ENCODE results near the gene FCN1. TPM values are rescaled to one million over a fixed set of nuclear protein-coding genes. Genes with fewer than 3 reads are reported as not detected.

FCN1 gene
- total RNA-seq, 4 donors from 2014 or later: 0.46 to 3.4 (median 1.6) TPM

DNA sequence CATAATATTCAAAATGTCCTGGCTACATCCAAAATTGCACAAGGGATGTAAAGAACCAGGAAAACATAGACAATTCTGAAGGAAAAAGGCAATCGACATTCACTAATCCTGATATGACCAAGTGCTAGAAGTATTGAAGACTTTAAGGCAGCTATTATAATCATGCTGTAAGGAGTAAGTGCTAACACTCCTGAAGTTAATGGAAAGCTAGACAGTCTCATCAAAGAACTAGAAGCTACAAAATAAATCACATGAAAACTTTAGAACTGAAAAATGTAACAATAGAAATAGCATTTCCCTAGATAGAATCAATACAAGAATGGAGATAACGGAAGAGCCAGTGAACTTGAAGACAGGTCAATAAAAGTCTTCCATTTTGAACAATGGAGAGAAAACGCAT lies 18.5 kb downstream of the FCN1 start:
- H3K4me3 ChIP-seq: no peak overlapping the region
- no peaks in the 10 kb centered on the region for H3K36me3 ChIP-seq
- ATAC-seq (no peak), DNase-seq (no peak)
- H3K27me3 ChIP-seq: peaks cover 0 to 7% (median 0%) of the 10 kb centered on the region in 3 donors
- intact Hi-C loops (cut with DNase I; ENCODE audit: low total_unique reads): loop anchor here (10.0 kb wide), 1 partner anchor 94 kb away; no protein-coding TSS in a partner anchor
- H3K9me3 ChIP-seq: no peaks in the 10 kb centered on the region
- TF ChIP-seq POLR2A (IDR thresholded peaks at IDR 0.05): no peak
- TF ChIP-seq, protein P1, sequence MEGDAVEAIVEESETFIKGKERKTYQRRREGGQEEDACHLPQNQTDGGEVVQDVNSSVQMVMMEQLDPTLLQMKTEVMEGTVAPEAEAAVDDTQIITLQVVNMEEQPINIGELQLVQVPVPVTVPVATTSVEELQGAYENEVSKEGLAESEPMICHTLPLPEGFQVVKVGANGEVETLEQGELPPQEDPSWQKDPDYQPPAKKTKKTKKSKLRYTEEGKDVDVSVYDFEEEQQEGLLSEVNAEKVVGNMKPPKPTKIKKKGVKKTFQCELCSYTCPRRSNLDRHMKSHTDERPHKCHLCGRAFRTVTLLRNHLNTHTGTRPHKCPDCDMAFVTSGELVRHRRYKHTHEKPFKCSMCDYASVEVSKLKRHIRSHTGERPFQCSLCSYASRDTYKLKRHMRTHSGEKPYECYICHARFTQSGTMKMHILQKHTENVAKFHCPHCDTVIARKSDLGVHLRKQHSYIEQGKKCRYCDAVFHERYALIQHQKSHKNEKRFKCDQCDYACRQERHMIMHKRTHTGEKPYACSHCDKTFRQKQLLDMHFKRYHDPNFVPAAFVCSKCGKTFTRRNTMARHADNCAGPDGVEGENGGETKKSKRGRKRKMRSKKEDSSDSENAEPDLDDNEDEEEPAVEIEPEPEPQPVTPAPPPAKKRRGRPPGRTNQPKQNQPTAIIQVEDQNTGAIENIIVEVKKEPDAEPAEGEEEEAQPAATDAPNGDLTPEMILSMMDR (IDR thresholded peaks at IDR 0.05 in 4 of 5, conservative IDR thresholded peaks at IDR 0.05 in 1 of 5): no peak
- no peak overlapping the region for H3K27ac ChIP-seq
- in situ Hi-C loops (cut with MboI; ENCODE audit: low sequenced_read_pairs in 4 of 4): no loop called here
- H3K4me1 ChIP-seq: peaks cover 3 to 33% of the 10 kb centered on the region in 2 donors

DNA sequence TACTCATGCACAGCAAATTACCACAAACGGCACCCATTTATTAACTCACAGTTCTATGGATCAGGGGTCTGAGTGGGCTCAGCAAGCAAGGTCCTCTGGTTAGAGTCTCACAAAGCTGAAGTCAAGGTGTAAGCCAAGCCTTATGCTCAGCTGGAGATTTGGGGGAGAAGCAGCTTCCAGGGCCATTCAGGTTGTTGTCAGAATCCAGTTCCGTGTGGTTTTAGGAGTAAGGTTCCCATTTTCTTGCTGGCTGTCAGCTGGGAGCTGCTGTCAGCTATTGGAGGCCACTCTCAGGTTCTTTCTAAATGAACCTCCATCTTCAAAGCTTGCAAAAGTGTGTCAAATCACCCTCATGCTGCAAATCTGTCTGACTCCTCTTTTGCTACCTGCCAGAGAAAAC lies 19.4 kb downstream of the FCN1 start:
- Histone ChIP-seq H3K4me1 (peaks cover 3 to 35% of the 10 kb centered on the region in 2 donors), H3K27ac (peak overlapping the region; percentile 26 to 80 (median 64)), H3K4me3 (no peak overlapping the region), H3K36me3 (no peaks in the 10 kb centered on the region), H3K27me3 (peaks cover 0 to 1% (median 0%) of the 10 kb centered on the region in 3 donors), H3K9me3 (no peaks in the 10 kb centered on the region)
- intact Hi-C loops (cut with DNase I; ENCODE audit: low total_unique reads): loop anchor here (10.0 kb wide), 1 partner anchor 94 kb away; no protein-coding TSS in a partner anchor
- in situ Hi-C loops (cut with MboI; ENCODE audit: low sequenced_read_pairs in 4 of 4): no loop called here
- TF ChIP-seq, protein P1 (IDR thresholded peaks at IDR 0.05 in 4 of 5, conservative IDR thresholded peaks at IDR 0.05 in 1 of 5): no peak
- no peak for TF ChIP-seq POLR2A (IDR thresholded peaks at IDR 0.05)
- DNase-seq (no peak), ATAC-seq (no peak)

DNA sequence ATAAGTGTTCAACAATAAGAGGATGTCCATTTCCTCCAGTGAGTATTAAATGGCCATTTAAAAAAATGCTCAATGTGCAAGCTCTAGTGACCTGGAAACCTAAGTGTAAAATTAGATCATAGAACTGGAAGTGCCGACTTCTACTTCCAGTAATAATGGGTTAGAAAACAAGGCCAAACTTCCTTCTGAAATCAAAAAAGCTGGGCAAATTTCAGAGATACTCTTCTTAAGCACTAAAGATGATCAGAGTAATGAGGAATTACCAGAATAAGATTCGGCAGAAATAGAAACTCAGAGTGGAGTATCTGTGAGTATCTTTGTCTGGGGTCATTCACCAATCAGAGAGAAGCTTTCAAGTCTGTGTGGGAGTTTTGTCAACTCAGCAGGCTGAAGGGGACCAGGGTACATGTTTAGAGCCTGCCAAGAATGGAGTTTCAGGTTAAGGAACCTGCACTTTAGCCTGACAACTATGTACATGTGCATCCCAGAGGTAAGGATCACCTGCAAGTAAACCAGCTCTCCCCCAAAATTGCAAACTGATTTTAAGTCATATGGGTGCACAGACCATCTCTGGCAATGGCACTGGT lies 20.0 kb downstream of the FCN1 start:
- ATAC-seq (peak; percentile 32 to 43), DNase-seq (no peak)
- in situ Hi-C loops (cut with MboI; ENCODE audit: low sequenced_read_pairs in 4 of 4) (no loop called here), intact Hi-C loops (cut with DNase I; ENCODE audit: low total_unique reads) (loop anchor here (10.0 kb wide), 1 partner anchor 93 kb away; no protein-coding TSS in a partner anchor)
- Histone ChIP-seq H3K9me3 (no peaks in the 10 kb centered on the region), H3K4me3 (no peak overlapping the region), H3K27me3 (no peaks in the 10 kb centered on the region), H3K27ac (peak overlapping the region; percentile 26 to 83 (median 71)), H3K4me1 (peaks cover 3 to 35% of the 10 kb centered on the region in 2 donors), H3K36me3 (no peaks in the 10 kb centered on the region)
- no peak for TF ChIP-seq POLR2A (IDR thresholded peaks at IDR 0.05)
- TF ChIP-seq, protein P1 (IDR thresholded peaks at IDR 0.05 in 4 of 5, conservative IDR thresholded peaks at IDR 0.05 in 1 of 5): no peak

DNA sequence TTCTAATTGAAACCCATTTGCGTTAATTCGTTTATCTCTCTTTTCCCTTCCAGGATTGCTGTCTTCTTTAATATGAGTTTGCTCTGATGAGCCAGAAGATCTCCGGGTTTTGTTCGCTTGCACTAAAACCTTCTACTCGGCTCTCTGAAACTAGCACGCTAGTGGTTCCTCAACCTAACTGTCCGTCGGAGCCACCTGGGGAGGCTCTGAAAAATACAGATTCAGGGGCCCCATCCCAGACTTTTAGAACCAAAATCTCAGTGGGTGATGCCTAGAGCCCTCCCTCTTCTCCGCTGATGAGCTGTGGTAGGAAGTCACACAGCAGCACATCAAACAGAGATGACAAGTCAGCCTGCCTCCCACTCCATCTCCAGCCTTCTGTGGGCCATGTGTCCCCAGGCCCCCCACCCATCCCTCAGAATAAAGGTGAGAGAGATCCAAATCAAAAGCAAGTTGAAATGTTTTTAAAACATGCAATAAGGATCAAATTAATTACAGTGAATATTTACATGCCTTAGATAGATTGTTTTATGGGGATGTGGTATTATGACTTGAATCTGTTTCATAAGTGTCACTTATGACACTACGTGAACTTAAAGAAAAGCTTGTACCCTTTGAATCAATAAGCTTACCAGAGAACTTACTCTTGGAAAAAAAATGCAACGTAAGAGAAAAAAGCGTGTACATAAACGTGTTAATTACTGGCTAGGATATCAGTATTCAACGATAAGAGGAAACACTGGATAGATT lies 20.7 kb downstream of the FCN1 start:
- in situ Hi-C loops (cut with MboI; ENCODE audit: low sequenced_read_pairs in 4 of 4) (no loop called here), intact Hi-C loops (cut with DNase I; ENCODE audit: low total_unique reads) (loop anchor here (10.0 kb wide), 1 partner anchor 92 kb away; no protein-coding TSS in a partner anchor)
- H3K27me3 ChIP-seq: no peaks in the 10 kb centered on the region
- H3K9me3 ChIP-seq: no peaks in the 10 kb centered on the region
- peak overlapping the region; percentile 58 to 83 (median 71) for H3K27ac ChIP-seq
- peaks cover 3 to 35% of the 10 kb centered on the region in 2 donors for H3K4me1 ChIP-seq
- TF ChIP-seq, protein P1 (IDR thresholded peaks at IDR 0.05 in 4 of 5, conservative IDR thresholded peaks at IDR 0.05 in 1 of 5): no peak
- no peak for TF ChIP-seq POLR2A (IDR thresholded peaks at IDR 0.05)
- H3K36me3 ChIP-seq: no peaks in the 10 kb centered on the region
- ATAC-seq: peak in 1 of 2 donors; percentile 8
- H3K4me3 ChIP-seq: peak overlapping the region in 1 of 4 donors; percentile 2
- DNase-seq: no peak
